ENCODE data around the gene RABGAP1L.

- TF ChIP-seq CTCF (IDR thresholded peaks at IDR 0.05): no peak
- no peak for TF ChIP-seq POLR2A (IDR thresholded peaks at IDR 0.05)
Observed at GRCh38 chr1:174415506-174415905, 256.2 kb downstream of the RABGAP1L start.
